ENCODE measurements around the gene STC2. TPM values are rescaled to one million over a fixed set of nuclear protein-coding genes. Genes with fewer than 3 reads are reported as not detected.

Gene STC2
- total and polyA plus RNA-seq, 10 of the 15 experiments (the other 5 are each of a cell fraction or from before 2014, with no cell fraction given) = 0.05 to 4.8 (median 2.0) TPM

GRCh38 chr5:173291722-173292658, 36.2 kb downstream of the STC2 start (continued):
- TF ChIP-seq ZBTB40 (IDR thresholded peaks at IDR 0.05; ENCODE audit: borderline replicate concordance) = no peak
- no peak for TF ChIP-seq CHD2 (IDR thresholded peaks at IDR 0.05; ENCODE audit: borderline replicate concordance, low read depth, low read length)
- TF ChIP-seq POLR2AphosphoS5 (IDR thresholded peaks at IDR 0.05; ENCODE audit: low read length) = 0 out of 2 replicates have a peak, but pooled peaks have one; percentile 33
- peak; percentile 43; the same call in 1 of the 2 replicates for TF ChIP-seq IKZF1 (conservative IDR thresholded peaks at IDR 0.05)
- TF ChIP-seq ESRRA (IDR thresholded peaks at IDR 0.05; ENCODE audit: low read length) = no peak
- no peak for TF ChIP-seq BACH1 (IDR thresholded peaks at IDR 0.05; ENCODE audit: borderline replicate concordance)
- TF ChIP-seq SMARCA5 (IDR thresholded peaks at IDR 0.05) = no peak
- no peak for TF ChIP-seq MTA2 (IDR thresholded peaks at IDR 0.05; ENCODE audit: low read depth)
- no peak for TF ChIP-seq GATAD2B (conservative IDR thresholded peaks at IDR 0.05; ENCODE audit: low read depth)

All from GM12878 (cell line).